ENCODE data around the gene RUSF1.

- no peak for TF ChIP-seq CTCF (IDR thresholded peaks at IDR 0.05)
- TF ChIP-seq POLR2A (IDR thresholded peaks at IDR 0.05): no peak
- no peak for TF ChIP-seq POLR2AphosphoS5 (IDR thresholded peaks at IDR 0.05; ENCODE audit: insufficient read depth in 1 of 2, low read depth in 1 of 2)
Observed at GRCh38 chr16:31467858-31468257, 40.3 kb downstream of the RUSF1 start.

All from vagina (tissue), 2 donors.